ENCODE results near the gene NRL.

Gene NRL

DNA sequence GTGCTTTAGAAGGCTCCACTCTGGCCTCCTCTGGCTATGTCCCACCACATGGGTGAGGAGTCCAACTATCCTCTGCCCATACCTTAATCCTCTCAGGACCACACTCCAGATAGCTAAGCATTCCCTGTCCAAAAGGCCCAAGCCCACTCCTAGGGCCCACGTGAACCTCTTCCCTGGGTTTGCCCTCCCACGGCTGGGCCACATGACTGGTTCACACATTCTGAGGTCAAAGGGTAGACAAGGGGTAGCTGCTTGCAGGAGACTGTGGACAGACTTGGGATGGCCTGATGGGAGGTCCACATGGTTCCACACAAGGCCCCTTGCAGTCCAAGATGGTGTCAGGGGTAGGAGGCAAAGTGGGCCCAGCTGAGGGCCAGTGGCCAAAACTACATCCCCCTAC lies 26.7 kb downstream of the NRL start:
- H3K27ac ChIP-seq: no peak overlapping the region
- H3K9me3 ChIP-seq (ENCODE audit: low read depth, low read length): no peaks in the 10 kb centered on the region
- no peak overlapping the region for H3K4me3 ChIP-seq
- no peak overlapping the region for H3K9ac ChIP-seq (ENCODE audit: insufficient read length)
- TF ChIP-seq POLR2AphosphoS5 (IDR thresholded peaks at IDR 0.05; ENCODE audit: borderline replicate concordance, low read depth, low read length) (no peak), FOXP2 (optimal IDR thresholded peaks at IDR 0.05; ENCODE audit: control extremely low read depth, extremely low read length, insufficient read depth) (no peak), EZH2 (IDR thresholded peaks at IDR 0.05) (no peak)
- no peak for DNase-seq (ENCODE audit: low read depth, low spot score)
- no peaks in the 10 kb centered on the region for H3K36me3 ChIP-seq (ENCODE audit: insufficient read depth, low read length)

- no peak overlapping the region for H3K27ac ChIP-seq
- H3K36me3 ChIP-seq (ENCODE audit: insufficient read depth, low read length): no peaks in the 10 kb centered on the region
- H3K4me3 ChIP-seq: no peak overlapping the region
- no peak for DNase-seq (ENCODE audit: low read depth, low spot score)
- TF ChIP-seq POLR2AphosphoS5 (IDR thresholded peaks at IDR 0.05; ENCODE audit: borderline replicate concordance, low read depth, low read length) (no peak), FOXP2 (optimal IDR thresholded peaks at IDR 0.05; ENCODE audit: control extremely low read depth, extremely low read length, insufficient read depth) (no peak), EZH2 (IDR thresholded peaks at IDR 0.05) (no peak)
- H3K9me3 ChIP-seq (ENCODE audit: low read depth, low read length): no peaks in the 10 kb centered on the region
- no peak overlapping the region for H3K9ac ChIP-seq (ENCODE audit: insufficient read length)
Measured at GRCh38 chr14:24087004-24087403, 27.7 kb downstream of the NRL start.

DNA sequence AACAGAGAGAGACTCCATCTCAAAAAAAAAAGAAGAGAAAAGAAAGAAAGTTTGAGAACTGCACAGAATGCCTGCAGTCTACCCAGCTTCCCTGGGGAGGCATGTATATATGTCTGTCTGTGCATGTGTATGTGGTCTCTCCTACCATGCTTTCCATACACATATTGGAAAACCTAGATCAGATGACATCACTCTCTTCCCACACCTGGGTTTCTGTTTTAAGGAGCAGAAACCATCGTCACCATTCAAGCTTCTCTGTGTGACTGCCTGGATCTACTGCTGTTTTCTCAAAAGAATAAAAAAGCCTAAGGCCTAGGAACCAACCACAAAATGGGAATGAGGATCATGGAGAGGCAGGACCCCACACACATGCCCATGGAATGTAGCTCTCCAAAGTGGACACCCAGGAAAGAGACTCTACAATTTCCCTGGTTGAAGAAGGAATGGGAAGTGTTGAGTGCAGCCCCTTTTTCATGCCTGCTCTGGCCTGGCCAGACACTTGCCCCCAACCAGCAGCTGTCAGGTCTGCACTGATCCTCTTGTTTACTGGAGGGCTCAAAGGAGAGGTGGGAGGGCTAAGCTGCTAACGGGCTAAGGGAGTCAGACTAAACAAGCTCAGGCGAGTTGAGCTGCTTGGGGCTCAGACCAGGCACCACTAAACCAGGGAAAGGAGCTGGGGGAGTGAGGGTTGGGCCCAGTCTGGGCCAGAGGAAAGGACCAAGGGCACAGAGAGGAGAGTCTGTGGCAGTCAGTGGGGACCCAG lies 28.4 kb downstream of the NRL start:
- H3K4me3 ChIP-seq: no peak overlapping the region
- H3K9me3 ChIP-seq (ENCODE audit: low read depth, low read length): no peaks in the 10 kb centered on the region
- no peaks in the 10 kb centered on the region for H3K36me3 ChIP-seq (ENCODE audit: insufficient read depth, low read length)
- DNase-seq (ENCODE audit: low read depth, low spot score): no peak
- H3K9ac ChIP-seq (ENCODE audit: insufficient read length): no peak overlapping the region
- TF ChIP-seq POLR2AphosphoS5 (IDR thresholded peaks at IDR 0.05; ENCODE audit: borderline replicate concordance, low read depth, low read length) (no peak), FOXP2 (optimal IDR thresholded peaks at IDR 0.05; ENCODE audit: control extremely low read depth, extremely low read length, insufficient read depth) (no peak), EZH2 (IDR thresholded peaks at IDR 0.05) (no peak)
- no peak overlapping the region for H3K27ac ChIP-seq

- Histone ChIP-seq H3K36me3 (ENCODE audit: insufficient read depth, low read length) (no peaks in the 10 kb centered on the region), H3K4me3 (no peak overlapping the region), H3K27ac (no peak overlapping the region), H3K9me3 (ENCODE audit: low read depth, low read length) (no peaks in the 10 kb centered on the region), H3K9ac (ENCODE audit: insufficient read length) (no peak overlapping the region)
- DNase-seq (ENCODE audit: low read depth, low spot score): no peak
- no peak for TF ChIP-seq EZH2 (IDR thresholded peaks at IDR 0.05)
- no peak for TF ChIP-seq POLR2AphosphoS5 (IDR thresholded peaks at IDR 0.05; ENCODE audit: borderline replicate concordance, low read depth, low read length)
- no peak for TF ChIP-seq FOXP2 (optimal IDR thresholded peaks at IDR 0.05; ENCODE audit: control extremely low read depth, extremely low read length, insufficient read depth)
Measured at GRCh38 chr14:24085215-24085614, 29.5 kb downstream of the NRL start.

GRCh38 chr14:24084440-24084839 lies 30.3 kb downstream of the NRL start:
- H3K36me3 ChIP-seq (ENCODE audit: insufficient read depth, low read length): no peaks in the 10 kb centered on the region
- no peak overlapping the region for H3K9ac ChIP-seq (ENCODE audit: insufficient read length)
- no peaks in the 10 kb centered on the region for H3K9me3 ChIP-seq (ENCODE audit: low read depth, low read length)
- H3K4me3 ChIP-seq: no peak overlapping the region
- TF ChIP-seq FOXP2 (optimal IDR thresholded peaks at IDR 0.05; ENCODE audit: control extremely low read depth, extremely low read length, insufficient read depth) (no peak), POLR2AphosphoS5 (IDR thresholded peaks at IDR 0.05; ENCODE audit: borderline replicate concordance, low read depth, low read length) (no peak), EZH2 (IDR thresholded peaks at IDR 0.05) (no peak)
- no peak for DNase-seq (ENCODE audit: low read depth, low spot score)
- H3K27ac ChIP-seq: no peak overlapping the region

DNA sequence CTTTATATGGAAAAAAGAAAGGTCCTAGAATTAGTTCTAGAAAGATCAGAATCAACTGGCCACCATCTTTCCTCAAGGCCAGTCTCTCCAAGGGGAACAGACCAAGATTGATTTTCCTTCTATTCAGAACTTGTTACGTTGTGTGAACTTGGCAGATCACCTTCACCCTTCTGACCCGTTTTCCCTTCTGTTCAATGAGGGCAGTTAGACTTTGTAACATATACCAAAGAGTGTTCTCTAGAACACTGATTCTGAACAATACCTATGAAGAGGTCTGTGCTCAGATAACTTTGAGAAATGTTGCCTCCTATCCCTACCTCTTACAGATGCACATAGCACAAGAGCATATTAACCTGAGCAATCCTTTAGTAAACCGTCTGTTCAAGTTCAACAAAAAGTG lies 31.3 kb downstream of the NRL start:
- Histone ChIP-seq H3K27ac (no peak overlapping the region), H3K4me3 (no peak overlapping the region), H3K9me3 (ENCODE audit: low read depth, low read length) (no peaks in the 10 kb centered on the region), H3K9ac (ENCODE audit: insufficient read length) (no peak overlapping the region), H3K36me3 (ENCODE audit: insufficient read depth, low read length) (no peaks in the 10 kb centered on the region)
- TF ChIP-seq EZH2 (IDR thresholded peaks at IDR 0.05) (no peak), FOXP2 (optimal IDR thresholded peaks at IDR 0.05; ENCODE audit: control extremely low read depth, extremely low read length, insufficient read depth) (no peak), POLR2AphosphoS5 (IDR thresholded peaks at IDR 0.05; ENCODE audit: borderline replicate concordance, low read depth, low read length) (no peak)
- DNase-seq (ENCODE audit: low read depth, low spot score): no peak

DNA sequence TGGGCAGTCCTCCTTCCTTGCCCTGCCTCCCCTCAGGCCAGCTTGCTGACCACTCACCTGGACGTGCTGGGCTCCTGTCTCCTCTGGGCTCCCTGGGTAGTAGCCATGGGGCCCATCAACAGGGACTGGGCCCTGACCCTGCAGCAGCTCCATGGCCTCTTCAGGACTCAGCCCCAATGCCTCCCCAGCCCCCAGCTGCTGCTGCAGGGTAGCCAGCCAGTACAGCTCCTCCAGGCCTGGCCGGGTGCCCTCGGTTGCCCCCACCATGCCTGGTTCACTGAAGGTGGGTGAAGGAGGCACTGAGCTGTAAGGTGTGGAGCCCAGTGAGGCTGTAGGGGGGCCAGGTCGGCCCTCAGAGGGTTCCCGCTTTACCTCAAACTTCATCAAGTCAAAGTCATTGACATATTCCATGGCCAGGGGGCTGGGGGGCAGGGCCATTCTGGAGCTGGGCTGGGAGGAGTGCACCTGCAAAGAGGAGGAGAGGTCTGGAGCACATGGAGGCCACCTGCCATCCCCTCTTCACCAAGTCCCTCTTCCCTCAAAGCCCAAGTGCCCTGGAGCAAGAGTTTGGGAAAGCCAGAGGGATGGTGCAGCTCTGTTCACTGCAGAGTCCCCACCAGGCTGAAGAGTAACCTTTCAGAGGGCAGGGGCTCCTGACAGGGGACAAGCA lies 32.2 kb downstream of the NRL start:
- H3K9ac ChIP-seq (ENCODE audit: insufficient read length): no peak overlapping the region
- no peak overlapping the region for H3K4me3 ChIP-seq
- TF ChIP-seq EZH2 (IDR thresholded peaks at IDR 0.05): no peak
- no peak for TF ChIP-seq POLR2AphosphoS5 (IDR thresholded peaks at IDR 0.05; ENCODE audit: borderline replicate concordance, low read depth, low read length)
- no peak for TF ChIP-seq FOXP2 (optimal IDR thresholded peaks at IDR 0.05; ENCODE audit: control extremely low read depth, extremely low read length, insufficient read depth)
- no peaks in the 10 kb centered on the region for H3K9me3 ChIP-seq (ENCODE audit: low read depth, low read length)
- H3K27ac ChIP-seq: no peak overlapping the region
- DNase-seq (ENCODE audit: low read depth, low spot score): no peak
- H3K36me3 ChIP-seq (ENCODE audit: insufficient read depth, low read length): no peaks in the 10 kb centered on the region

GRCh38 chr14:24081739-24082211 lies 33.0 kb downstream of the NRL start:
- no peak for DNase-seq (ENCODE audit: low read depth, low spot score)
- no peak overlapping the region for H3K9ac ChIP-seq (ENCODE audit: insufficient read length)
- TF ChIP-seq FOXP2 (optimal IDR thresholded peaks at IDR 0.05; ENCODE audit: control extremely low read depth, extremely low read length, insufficient read depth) (no peak), POLR2AphosphoS5 (IDR thresholded peaks at IDR 0.05; ENCODE audit: borderline replicate concordance, low read depth, low read length) (no peak), EZH2 (IDR thresholded peaks at IDR 0.05) (no peak)
- no peak overlapping the region for H3K27ac ChIP-seq
- H3K4me3 ChIP-seq: peak overlapping the region; percentile 74
- H3K9me3 ChIP-seq (ENCODE audit: low read depth, low read length): no peaks in the 10 kb centered on the region
- H3K36me3 ChIP-seq (ENCODE audit: insufficient read depth, low read length): no peaks in the 10 kb centered on the region

All from SK-N-MC (cell line).